Measurements from ENCODE around the gene TYW3.

TYW3 gene

DNA sequence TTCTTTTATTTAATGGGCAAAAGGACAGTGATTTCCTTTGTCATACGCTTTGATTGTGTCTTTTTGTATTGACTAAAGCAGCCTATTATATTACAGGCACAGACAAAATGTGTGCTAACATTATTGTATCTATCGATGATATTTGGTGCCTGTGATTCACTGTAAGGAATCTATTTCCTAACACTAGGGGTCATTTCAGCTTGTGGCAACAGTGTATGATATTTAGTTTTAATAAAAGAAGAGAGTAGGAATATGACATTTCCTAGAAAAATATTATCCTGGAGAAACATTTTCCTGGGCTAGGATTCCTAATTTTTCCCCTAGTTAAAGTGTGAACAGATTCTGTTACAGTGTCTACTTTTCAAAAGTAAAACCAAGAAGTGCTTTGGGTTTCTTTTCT, 42.8 kb downstream of the TYW3 start:
- TF ChIP-seq, protein P1, sequence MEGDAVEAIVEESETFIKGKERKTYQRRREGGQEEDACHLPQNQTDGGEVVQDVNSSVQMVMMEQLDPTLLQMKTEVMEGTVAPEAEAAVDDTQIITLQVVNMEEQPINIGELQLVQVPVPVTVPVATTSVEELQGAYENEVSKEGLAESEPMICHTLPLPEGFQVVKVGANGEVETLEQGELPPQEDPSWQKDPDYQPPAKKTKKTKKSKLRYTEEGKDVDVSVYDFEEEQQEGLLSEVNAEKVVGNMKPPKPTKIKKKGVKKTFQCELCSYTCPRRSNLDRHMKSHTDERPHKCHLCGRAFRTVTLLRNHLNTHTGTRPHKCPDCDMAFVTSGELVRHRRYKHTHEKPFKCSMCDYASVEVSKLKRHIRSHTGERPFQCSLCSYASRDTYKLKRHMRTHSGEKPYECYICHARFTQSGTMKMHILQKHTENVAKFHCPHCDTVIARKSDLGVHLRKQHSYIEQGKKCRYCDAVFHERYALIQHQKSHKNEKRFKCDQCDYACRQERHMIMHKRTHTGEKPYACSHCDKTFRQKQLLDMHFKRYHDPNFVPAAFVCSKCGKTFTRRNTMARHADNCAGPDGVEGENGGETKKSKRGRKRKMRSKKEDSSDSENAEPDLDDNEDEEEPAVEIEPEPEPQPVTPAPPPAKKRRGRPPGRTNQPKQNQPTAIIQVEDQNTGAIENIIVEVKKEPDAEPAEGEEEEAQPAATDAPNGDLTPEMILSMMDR (conservative IDR thresholded peaks at IDR 0.05) = no peak; the same call in 1 of the 2 replicates
- H3K27ac ChIP-seq = no peak overlapping the region

DNA sequence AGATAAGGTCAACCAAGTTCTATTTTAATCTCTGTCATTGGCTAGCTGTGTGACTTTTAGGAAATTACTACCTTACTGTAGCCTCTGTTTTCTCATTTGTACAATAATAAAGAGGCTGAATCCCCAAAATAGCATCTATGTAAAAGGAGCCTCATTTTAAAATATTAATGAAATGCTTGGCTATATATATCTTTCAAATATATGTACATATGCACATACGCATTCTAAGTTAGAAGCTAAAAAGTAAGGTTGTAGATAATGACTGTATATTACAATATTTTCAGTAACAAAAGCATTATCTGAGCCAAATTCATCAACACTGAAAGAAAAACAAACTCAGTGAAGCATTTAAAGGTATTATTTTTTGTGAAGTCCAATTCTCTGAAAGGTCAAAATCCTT, 44.6 kb downstream of the TYW3 start:
- no peak overlapping the region for H3K27ac ChIP-seq
- TF ChIP-seq, protein P1 (conservative IDR thresholded peaks at IDR 0.05) = no peak

DNA sequence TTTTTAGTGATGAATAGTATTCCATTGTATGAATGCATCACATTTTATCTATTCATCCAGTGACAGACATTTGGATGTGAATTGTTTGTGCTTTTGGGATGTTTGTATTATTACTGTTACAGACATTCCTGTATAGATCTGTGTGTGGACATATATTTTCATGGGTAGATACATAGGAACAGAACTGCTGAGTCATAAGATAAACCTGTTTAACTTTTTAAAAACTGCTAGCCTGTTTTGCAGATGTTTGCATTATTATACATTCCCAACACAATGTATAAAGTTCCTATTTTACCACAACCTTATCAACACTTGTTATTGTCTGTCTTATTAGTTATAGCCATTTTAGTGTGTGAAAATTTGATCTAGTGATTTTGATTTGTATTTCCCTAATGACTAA, 46.8 kb downstream of the TYW3 start:
- TF ChIP-seq, protein P1 (conservative IDR thresholded peaks at IDR 0.05) = no peak
- no peak overlapping the region for H3K27ac ChIP-seq

DNA sequence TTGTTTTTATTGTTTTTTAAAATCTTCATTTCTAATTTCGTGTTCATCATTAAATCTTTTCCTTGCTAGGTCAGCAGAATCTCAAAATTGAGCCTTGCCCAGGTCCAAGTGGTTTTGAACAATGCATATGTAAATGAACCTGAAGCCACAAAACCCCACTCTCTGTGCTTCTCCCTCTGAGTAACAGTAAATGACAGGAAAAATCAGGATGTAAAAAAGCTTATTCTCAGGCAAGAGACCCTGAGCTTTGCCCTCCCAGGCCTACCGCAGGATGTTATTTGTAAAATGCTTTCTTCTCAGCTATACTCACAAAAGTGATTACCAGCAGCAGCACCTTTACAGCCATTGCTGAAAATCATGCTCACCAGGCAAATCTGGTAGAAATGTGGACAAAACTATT, 47.6 kb downstream of the TYW3 start:
- TF ChIP-seq, protein P1 (conservative IDR thresholded peaks at IDR 0.05) = no peak
- H3K27ac ChIP-seq = no peak overlapping the region

DNA sequence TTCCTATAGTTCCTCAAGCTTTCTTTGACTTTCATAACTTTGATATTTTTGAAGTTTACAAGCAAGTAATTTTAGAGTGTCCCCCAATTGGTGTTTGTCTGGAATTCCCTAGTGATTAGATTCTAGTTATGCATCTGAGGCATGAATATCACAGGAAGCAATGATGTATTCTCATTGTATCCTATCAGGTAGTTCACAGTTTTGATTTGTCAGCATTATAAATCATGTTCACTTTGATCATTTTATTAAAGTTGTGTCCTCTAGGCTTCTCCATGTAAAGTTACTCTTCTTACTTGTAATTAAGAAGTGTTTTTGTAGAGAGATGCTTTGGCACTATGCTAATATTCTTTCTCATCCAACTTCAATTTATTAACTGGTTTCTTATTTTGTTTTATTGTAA, 53.0 kb downstream of the TYW3 start:
- TF ChIP-seq, protein P1 (conservative IDR thresholded peaks at IDR 0.05) = no peak
- no peak overlapping the region for H3K27ac ChIP-seq

DNA sequence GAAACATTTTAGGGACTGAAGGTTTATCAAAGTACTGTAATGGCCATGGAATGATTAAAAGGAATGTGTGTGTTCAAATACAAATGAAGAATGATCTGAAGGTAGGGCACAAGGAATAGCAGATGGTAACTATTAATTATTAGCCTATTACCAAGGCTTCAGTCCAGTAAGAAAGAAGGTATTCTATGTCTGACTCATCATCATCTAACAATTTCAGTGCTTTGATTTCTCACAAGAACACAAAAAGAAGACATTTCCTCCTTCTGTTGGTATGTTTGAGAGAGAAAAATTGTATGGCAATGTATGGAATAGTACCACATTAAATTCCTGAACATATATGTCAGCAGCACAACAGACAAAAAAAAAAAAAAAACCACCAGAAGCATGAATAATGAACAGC, 57.5 kb downstream of the TYW3 start:
- no peak overlapping the region for H3K27ac ChIP-seq
- TF ChIP-seq, protein P1 (conservative IDR thresholded peaks at IDR 0.05) = no peak

DNA sequence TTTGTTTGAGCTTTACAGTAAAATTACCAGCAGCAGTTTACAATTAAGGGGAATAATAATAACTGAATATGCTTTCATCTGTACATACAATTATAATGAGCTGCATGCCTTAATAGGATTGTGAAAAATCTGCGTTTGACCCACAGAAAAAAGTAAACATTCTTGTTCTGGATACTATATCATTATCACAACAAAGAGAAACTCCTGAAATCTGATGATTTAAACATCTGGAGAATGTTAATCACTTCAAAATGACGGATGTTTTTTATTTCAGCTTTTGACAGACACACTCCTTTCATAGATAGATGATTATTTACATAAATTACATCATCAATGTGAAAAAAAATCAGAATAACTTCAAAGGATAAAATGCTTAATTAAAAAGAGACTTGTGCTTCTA, 58.5 kb downstream of the TYW3 start:
- TF ChIP-seq, protein P1 (conservative IDR thresholded peaks at IDR 0.05) = no peak
- no peak overlapping the region for H3K27ac ChIP-seq
